Measurements from ENCODE around the gene NFKBIB. TPM values are rescaled to one million over a fixed set of nuclear protein-coding genes. Genes with fewer than 3 reads are reported as not detected.

NFKBIB gene
- polyA plus RNA-seq, 1 donor from 2014 or later, result 21.4 TPM

GRCh38 chr19:38911388-38912001, 11.7 kb downstream of the NFKBIB start:
- H3K4me2 ChIP-seq (ENCODE audit: low read length), result no peak overlapping the region

DNA sequence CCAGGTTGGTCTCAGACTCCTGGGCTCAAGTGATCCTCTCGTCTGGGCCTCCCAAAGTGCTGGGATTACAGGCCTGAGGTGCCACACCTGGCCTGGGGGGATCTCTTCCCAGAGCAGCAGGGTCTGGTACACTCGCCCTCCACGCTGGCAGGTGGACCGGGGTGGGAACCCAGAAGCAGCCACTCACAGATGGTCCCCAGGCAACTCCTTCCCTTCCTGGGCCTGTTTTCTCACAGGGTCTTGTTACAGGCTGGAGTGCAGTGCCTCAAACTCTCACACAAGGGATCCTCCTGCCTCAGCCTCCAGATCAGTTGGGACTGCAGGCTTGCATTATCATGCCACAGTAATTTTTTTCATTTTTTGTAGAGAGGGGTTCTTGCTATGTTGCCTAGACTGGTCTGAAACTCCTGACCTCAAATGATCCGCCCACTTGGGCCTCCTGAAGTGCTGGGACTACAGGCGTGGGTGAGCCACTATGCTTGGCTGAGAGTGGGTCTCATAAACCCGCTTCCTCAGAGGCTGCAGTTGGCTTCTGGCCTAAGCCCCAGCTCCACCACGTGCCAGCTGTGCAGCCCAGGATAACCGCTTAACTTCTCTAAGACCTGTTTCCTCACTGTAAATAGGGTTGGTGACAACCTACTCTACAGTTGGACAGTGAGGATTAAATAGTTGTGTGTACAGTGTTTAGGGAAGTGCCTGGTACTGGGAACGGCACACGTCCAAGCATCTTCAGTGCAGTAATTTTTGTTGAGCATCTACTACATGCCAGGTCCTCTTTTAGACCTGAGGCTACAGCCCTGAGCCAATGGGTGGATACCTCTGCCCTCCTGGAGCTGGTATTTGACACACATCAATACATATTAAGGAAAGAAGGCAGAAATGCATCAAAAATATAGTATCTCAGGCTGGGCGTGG, 13.1 kb downstream of the NFKBIB start:
- Histone ChIP-seq H3K9me3 (ENCODE audit: low read length) (no peaks in the 10 kb centered on the region), H3F3A (ENCODE audit: insufficient read depth, low read length, poor library complexity, severe bottlenecking) (no peaks in the 10 kb centered on the region), H2AFZ (ENCODE audit: low read depth, low read length) (no peak overlapping the region), H3K27ac (ENCODE audit: low read length) (no peak overlapping the region), H3K36me3 (ENCODE audit: insufficient read depth, low read length) (no peaks in the 10 kb centered on the region), H3K27me3 (ENCODE audit: insufficient read depth, low read depth, low read length) (no peaks in the 10 kb centered on the region), H3K9me2 (ENCODE audit: insufficient read depth, low read length) (no peaks in the 10 kb centered on the region), H3K9ac (ENCODE audit: low read length) (no peak overlapping the region), H3K4me3 (ENCODE audit: low read length) (no peak overlapping the region), H4K20me1 (ENCODE audit: insufficient read depth) (no peaks in the 10 kb centered on the region), H3K4me2 (ENCODE audit: low read length) (no peak overlapping the region), H3K79me2 (replicated peaks; ENCODE audit: insufficient read depth, low read length) (no peaks in the 10 kb centered on the region)
- TF ChIP-seq CTCF (IDR thresholded peaks at IDR 0.05; ENCODE audit: poor library complexity, severe bottlenecking) (no peak), EP300 (conservative IDR thresholded peaks at IDR 0.05; ENCODE audit: poor library complexity, severe bottlenecking) (no peak), TAF1 (IDR thresholded peaks at IDR 0.05; ENCODE audit: low read depth) (no peak), SMC3 (conservative IDR thresholded peaks at IDR 0.05; ENCODE audit: poor library complexity) (no peak), RAD21 (conservative IDR thresholded peaks at IDR 0.05) (no peak)
- TF ChIP-seq, protein P1, sequence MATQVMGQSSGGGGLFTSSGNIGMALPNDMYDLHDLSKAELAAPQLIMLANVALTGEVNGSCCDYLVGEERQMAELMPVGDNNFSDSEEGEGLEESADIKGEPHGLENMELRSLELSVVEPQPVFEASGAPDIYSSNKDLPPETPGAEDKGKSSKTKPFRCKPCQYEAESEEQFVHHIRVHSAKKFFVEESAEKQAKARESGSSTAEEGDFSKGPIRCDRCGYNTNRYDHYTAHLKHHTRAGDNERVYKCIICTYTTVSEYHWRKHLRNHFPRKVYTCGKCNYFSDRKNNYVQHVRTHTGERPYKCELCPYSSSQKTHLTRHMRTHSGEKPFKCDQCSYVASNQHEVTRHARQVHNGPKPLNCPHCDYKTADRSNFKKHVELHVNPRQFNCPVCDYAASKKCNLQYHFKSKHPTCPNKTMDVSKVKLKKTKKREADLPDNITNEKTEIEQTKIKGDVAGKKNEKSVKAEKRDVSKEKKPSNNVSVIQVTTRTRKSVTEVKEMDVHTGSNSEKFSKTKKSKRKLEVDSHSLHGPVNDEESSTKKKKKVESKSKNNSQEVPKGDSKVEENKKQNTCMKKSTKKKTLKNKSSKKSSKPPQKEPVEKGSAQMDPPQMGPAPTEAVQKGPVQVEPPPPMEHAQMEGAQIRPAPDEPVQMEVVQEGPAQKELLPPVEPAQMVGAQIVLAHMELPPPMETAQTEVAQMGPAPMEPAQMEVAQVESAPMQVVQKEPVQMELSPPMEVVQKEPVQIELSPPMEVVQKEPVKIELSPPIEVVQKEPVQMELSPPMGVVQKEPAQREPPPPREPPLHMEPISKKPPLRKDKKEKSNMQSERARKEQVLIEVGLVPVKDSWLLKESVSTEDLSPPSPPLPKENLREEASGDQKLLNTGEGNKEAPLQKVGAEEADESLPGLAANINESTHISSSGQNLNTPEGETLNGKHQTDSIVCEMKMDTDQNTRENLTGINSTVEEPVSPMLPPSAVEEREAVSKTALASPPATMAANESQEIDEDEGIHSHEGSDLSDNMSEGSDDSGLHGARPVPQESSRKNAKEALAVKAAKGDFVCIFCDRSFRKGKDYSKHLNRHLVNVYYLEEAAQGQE (IDR thresholded peaks at IDR 0.05; ENCODE audit: borderline replicate concordance), result no peak

More at GRCh38 chr19:38911388-38912001, 11.7 kb downstream of the NFKBIB start:
- H3K79me2 ChIP-seq (replicated peaks; ENCODE audit: insufficient read depth, low read length), result no peaks in the 10 kb centered on the region
- no peaks in the 10 kb centered on the region for H3F3A ChIP-seq (ENCODE audit: insufficient read depth, low read length, poor library complexity, severe bottlenecking)
- H2AFZ ChIP-seq (ENCODE audit: low read depth, low read length), result no peak overlapping the region
- H3K27me3 ChIP-seq (ENCODE audit: insufficient read depth, low read depth, low read length), result no peaks in the 10 kb centered on the region
- TF ChIP-seq EP300 (conservative IDR thresholded peaks at IDR 0.05; ENCODE audit: poor library complexity, severe bottlenecking), result no peak
- TF ChIP-seq SMC3 (conservative IDR thresholded peaks at IDR 0.05; ENCODE audit: poor library complexity), result no peak
- no peak for TF ChIP-seq TAF1 (IDR thresholded peaks at IDR 0.05; ENCODE audit: low read depth)
- TF ChIP-seq EZH2 (IDR thresholded peaks at IDR 0.05; ENCODE audit: borderline replicate concordance, insufficient read depth, low read length, poor library complexity, severe bottlenecking), result no peak
- TF ChIP-seq, protein P1 (IDR thresholded peaks at IDR 0.05; ENCODE audit: borderline replicate concordance), result no peak
- TF ChIP-seq POLR2AphosphoS5 (IDR thresholded peaks at IDR 0.05), result no peak
- no peak for TF ChIP-seq RAD21 (conservative IDR thresholded peaks at IDR 0.05)
- no peak for TF ChIP-seq MXI1 (conservative IDR thresholded peaks at IDR 0.05; ENCODE audit: poor library complexity, severe bottlenecking)
- no peak for TF ChIP-seq CTCF (IDR thresholded peaks at IDR 0.05; ENCODE audit: poor library complexity, severe bottlenecking)
- no peaks in the 10 kb centered on the region for H3K9me3 ChIP-seq (ENCODE audit: low read length)
- no peak overlapping the region for H3K4me3 ChIP-seq (ENCODE audit: low read length)
- H4K20me1 ChIP-seq (ENCODE audit: insufficient read depth), result no peaks in the 10 kb centered on the region
- H3K27ac ChIP-seq (ENCODE audit: low read length), result no peak overlapping the region
- H3K9ac ChIP-seq (ENCODE audit: low read length), result no peak overlapping the region
- no peaks in the 10 kb centered on the region for H3K36me3 ChIP-seq (ENCODE audit: insufficient read depth, low read length)
- no peaks in the 10 kb centered on the region for H3K9me2 ChIP-seq (ENCODE audit: insufficient read depth, low read length)
